Fibroblast of skin of right biceps (primary cell): ENCODE measurements around the gene PKIG.
"Not testable (repeated sequence)": the region's sequence is repeated elsewhere in the genome, so short reads cannot be mapped to it uniquely, and the experiment has no call there.

Experiments
- DNase-seq: peaks from one replicate; pipeline ENCODE4 v3.0.0-alpha.2; 2013

Gene PKIG

DNA sequence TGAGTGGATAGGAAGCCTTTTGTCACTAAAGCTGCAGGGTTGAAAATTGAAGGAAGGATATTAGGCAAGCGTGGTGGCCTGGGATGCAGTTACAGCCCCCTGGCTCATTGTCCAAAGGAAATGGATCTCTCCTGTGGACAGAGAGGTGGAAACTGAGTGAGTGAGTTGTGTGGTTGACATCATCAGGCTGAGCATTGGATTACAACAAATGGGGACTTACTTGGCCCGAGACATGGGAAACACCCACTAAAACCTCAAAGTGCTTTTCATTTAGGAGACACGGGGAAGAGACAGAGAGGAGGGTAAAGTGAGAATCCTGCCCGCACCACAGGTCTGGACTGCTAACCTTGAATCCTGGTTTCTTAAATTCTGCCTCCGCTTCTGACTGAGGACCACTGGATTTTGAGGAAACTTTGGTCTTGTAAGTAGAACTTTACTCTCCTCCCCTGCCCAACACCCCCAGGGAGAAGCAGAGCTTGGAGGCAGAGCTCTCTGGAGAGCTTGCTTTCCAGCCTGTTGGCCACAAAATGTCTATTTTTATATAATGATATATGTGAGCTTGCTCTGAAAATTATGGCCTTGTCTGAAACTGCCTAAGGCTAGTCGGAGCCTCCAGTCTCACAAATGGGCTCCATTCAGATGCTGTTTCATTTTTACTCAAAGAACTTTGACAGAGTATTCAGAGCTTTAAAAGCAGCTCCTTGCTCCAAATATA is at the start of gene PKIG:
TSS of gene PKIG (plus strand) at position 269 of the 715 bp plus-strand sequence. CDS start 31,978 bp downstream, outside the sequence.
- DNase-seq, result peak; percentile 89

DNA sequence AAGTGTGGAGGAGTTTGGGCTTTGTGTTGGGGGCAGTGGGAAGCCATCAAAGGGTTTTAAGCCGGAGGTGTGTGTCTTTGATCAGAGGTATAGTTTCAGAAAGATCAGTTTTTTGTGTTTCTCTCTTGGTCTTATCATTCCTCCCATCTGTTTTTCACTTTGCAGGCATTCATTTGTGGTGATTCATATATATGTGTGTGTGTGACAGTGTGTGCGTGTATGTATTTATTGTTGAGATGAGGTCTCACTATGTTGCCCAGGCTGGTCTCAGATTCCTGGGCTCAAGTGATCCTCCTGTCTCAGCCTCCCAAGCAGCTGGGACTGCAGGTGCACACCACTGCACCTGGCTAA is 49.4 kb upstream of the PKIG start:
- peak; percentile 71 for DNase-seq

DNA sequence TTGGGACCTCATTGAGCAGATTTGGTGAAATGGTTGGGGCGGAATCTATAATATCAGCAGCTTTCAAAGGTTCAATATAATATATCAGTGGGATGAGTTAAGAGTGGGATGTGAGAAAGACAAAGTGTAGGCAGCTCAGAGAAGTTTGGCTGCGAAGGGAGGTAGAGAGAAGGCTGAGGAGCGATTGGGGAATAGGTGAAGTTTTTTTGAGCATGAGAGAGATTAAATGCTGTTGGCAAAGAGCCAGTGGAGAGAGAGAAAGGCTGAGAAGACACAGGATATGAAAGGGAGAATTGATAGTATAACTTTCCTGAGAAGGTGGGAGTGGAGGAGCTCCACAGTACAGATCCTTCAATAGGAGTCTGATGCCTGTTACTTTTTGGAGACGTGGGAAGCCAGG is 48.5 kb upstream of the PKIG start:
- DNase-seq, result no peak

GRCh38 chr20:44536175-44536574 is 46.2 kb upstream of the PKIG start:
- no peak for DNase-seq

GRCh38 chr20:44537993-44538392 is 44.4 kb upstream of the PKIG start:
- DNase-seq, result no peak

- peak; percentile 78 for DNase-seq
Observed at GRCh38 chr20:44540834-44541233, 41.5 kb upstream of the PKIG start.

DNA sequence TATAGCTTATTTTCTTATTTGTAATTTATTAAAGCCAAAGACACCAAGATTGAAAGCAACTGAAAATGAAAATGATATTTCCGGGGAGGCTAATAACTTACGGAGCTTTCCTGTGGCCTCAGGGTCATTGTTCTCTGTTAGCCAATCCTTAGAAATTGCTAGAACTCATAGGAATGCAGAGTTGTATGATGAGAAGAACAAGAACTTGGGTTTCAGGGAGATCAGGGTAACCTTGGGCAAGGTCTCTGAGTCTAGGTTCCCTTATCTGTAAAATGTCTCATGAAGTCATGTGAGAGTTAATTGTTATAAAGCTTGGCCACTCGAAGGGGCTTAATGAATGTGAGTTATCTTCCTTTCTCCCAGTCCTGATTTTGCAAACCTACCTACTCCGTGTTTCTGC is 40.4 kb upstream of the PKIG start:
- DNase-seq, result no peak

- DNase-seq, result no peak
Observed at GRCh38 chr20:44542890-44543289, 39.5 kb upstream of the PKIG start.

GRCh38 chr20:44543358-44543757 is 39.0 kb upstream of the PKIG start:
- DNase-seq, result no peak

GRCh38 chr20:44544263-44544662 is 38.1 kb upstream of the PKIG start:
- DNase-seq, result no peak

DNA sequence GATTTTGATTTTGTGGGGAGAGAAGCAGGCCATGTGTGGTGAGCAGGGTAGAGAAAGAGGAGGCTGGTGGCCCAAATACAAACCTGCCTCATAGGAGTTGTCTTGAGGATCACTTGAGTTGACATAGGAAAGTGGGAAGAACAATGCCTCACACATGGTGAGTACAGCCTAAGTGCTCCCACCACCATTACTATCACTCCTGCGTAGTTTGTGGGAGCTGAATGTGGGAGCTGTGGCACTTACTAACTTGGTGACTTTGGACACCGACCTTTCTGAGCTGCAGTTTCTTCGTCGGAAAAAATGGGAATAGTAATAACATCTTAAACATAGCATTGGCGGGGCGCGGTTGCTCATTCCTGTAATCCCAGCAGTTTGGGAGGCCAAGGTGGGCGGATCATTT is 35.0 kb upstream of the PKIG start:
- no peak for DNase-seq

- no peak for DNase-seq
Observed at GRCh38 chr20:44549123-44549522, 33.3 kb upstream of the PKIG start.

DNA sequence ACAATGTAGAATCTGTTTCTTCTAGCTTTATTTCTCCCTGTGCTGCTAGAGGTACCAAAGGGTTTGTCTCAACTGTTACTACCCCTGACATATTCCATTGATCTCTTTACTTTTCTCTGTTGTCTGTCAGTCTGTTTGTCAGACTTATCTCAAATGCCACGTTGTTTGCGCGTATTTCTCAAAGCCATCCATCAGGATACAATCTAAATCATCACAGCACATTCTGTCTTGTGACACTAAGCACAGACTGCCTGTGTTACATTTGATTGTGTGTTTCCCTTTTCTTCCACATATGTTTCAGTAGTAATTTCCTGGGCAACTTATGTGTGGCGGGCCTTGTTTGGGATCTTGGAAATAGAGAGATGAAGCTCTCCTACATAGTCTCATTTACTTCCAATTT is 30.3 kb upstream of the PKIG start:
- DNase-seq, result no peak

DNA sequence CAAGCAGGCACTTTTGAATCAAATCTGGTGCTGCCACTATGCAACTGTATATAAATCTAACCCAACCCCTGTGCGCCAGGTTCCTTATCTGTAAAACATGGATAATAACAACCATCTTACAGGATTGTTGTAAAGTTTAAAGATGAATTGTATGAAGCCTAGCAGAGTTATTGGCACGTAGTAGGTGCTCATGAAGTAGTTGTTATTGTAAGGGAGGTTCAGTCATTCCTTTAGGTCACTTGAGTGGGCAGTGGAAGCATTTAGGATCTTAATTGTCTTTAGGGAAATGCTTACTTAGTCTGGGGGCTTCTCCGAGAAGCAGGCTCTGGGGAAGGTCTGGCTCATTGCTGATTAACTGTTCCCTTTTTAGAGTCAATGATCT is 29.8 kb upstream of the PKIG start:
- DNase-seq, result no peak

GRCh38 chr20:44552950-44553908 is 29.1 kb upstream of the PKIG start:
- peak; percentile 91 for DNase-seq

DNA sequence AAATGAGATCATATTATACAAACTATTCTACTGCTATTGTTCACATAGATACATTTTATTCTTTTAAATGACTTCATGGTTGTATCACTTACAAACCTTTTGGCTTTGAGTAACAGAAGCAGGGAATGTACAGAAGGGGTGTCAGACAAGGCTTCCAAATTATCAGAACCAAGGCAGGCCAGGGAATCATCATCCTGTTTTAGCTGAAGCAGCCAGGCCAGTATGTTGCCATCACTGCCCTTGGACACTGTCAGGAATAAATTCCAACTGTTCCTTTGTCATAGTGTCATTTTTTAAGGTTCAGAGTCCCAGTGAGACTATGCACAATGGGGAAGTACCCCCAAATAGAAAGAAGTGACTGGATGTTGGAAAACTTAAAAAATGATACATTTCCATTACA is 23.1 kb upstream of the PKIG start:
- DNase-seq, result no peak

DNA sequence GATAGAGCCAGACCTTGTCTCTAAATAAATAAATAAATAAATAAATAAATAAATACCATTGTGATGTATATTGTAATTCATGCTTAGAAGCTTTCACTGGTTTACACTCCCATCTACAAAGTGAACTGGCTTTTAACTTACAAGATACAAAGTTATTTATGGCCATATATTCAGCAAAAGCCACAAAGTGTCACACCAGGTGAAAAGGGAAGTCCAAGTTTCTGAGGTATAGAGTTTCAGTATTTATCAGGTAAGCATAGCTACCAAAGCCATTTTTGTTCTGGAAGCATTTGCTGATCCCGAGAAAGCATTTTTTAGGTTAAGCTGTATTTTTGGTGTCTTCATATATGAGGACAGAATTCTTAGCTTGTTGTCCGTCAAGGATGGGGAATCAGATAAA is 22.1 kb upstream of the PKIG start:
- no peak for DNase-seq

- DNase-seq, result not testable (repeated sequence)
Observed at GRCh38 chr20:44560818-44561217, 21.6 kb upstream of the PKIG start.

DNA sequence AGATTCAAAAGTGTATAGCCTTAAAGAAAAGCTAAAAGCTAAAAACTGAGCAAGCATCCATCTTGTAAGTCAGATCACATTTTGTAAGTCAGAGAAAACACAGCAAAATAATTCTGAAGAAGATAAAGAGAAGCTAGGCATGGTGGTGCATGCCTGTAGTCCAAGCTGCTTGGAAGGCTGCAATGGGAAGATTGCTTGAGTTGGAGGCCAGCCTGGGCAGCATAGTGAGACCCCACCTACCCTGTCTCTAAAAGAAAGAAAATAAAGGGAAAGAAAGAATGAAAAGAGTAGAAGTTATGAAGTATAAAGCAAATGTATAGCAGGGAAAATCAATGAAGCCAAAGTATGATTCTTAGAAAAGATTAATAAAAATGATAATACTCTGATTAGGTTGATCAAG is 20.5 kb upstream of the PKIG start:
- DNase-seq, result no peak

DNA sequence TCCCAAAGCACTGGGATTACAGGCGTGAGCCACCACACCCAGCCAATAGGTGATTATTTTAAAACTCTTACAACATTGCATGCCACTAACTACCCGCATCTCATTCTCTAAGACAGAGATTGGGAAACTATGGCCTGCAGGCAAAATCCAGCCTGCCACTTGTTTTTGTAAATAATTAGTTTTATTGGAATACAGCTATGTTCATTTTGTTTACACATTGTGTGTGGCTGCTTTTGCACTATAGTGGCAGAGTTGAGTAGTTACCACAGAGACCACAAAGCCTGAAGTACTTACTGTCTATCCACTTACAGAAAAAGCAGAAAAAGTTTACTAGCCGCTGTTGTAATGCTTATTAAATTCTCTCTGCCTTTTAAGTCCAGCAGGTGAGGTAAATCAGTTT is 16.4 kb upstream of the PKIG start:
- no peak for DNase-seq

DNA sequence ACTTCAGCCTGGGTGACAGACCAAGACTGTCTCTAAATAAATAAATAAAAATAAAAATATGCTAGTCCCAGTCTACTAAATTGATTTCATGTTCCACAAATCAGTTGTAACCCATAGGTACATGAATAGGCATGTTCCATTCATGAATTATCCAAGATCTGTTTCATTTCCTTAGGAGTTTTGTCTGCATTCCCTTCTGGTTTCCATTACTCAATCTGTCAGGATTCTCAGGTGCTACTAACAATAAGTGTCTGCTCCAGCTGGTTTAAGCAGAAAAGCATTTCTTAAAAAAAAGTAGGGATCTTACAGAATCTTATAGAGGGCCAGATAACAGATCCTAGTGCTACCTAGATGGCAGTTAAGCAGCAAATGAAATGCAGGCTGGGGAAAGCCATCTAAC is 15.6 kb upstream of the PKIG start:
- DNase-seq, result no peak

DNA sequence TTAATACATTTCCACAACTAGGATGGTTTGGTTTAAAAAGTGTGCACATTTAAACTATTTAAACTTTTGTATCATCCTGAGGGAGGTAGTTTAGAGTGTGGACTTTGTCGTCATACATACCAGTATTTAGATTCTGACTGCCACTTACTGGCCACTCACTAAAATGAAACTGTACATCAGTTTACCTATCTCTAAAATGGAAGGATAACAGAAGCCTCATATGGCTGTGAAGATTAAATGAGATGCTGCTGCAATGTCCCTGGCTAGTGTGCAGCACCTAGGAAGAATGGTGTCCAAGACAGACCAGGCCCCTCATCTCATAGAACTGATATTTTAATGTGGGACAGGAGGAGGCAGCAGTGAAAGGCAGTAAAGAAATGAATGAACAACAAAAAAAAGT is 12.0 kb upstream of the PKIG start:
- no peak for DNase-seq

GRCh38 chr20:44571362-44571988 is 10.9 kb upstream of the PKIG start:
- DNase-seq, result peak; percentile 83
